A549 treated with DMSO at 1 μM for 4 hours (cell line): Measurements from ENCODE around the gene RCOR3. TPM values are rescaled to one million over a fixed set of nuclear protein-coding genes. Genes with fewer than 3 reads are reported as not detected.

Source experiments
- total RNA-seq: library from RNA; stranded (reverse); fragments of 200-300 nt; extraction: Qiagen RNA extraction; gene quantifications from 5 replicates; pipeline ENCODE4 v1.2.3, GENCODE V29; 2022; ENCODE audit warnings: low read depth

Gene RCOR3
- total RNA-seq = 20.5 to 23.4 TPM (median 20.8 TPM) in 5 replicates

GRCh38 chr1:211258756-211259637 lies at the start of gene RCOR3:
Gene RCOR3 (plus strand): TSS chr1:211259366. CDS start chr1:211259561, 195 bp downstream.

GRCh38 chr1:211326528-211327345 lies 67.6 kb downstream of the RCOR3 start, which contains the start of gene TRAF5:
Gene TRAF5 (plus strand): TSS chr1:211326833. CDS start chr1:211353240, 26,407 bp downstream.

Other genes starting within 250 kb of the RCOR3 start
- 3.2 to 4.3 TPM (median 3.4 TPM) in 5 replicates for gene KCNH1, start 125.2 kb upstream of the RCOR3 start, total RNA-seq
- 7.2 to 8.9 TPM (median 7.4 TPM) in 5 replicates for gene TRAF5, start 67.5 kb downstream of the RCOR3 start, total RNA-seq
- gene RD3, start 232.8 kb downstream of the RCOR3 start, total RNA-seq = not detected in 5 replicates